GM19025 (cell line): ENCODE data around the gene CBR1.

ENCODE experiments used
- ATAC-seq: cut with Tn5 transposase; IDR thresholded peaks from one replicate; pipeline ENCODE4 v1.9.1; 2021; ENCODE audit warnings: mild to moderate bottlenecking, low read depth, moderate library complexity; ENCODE audit not compliant: unreplicated experiment

CBR1 gene

DNA sequence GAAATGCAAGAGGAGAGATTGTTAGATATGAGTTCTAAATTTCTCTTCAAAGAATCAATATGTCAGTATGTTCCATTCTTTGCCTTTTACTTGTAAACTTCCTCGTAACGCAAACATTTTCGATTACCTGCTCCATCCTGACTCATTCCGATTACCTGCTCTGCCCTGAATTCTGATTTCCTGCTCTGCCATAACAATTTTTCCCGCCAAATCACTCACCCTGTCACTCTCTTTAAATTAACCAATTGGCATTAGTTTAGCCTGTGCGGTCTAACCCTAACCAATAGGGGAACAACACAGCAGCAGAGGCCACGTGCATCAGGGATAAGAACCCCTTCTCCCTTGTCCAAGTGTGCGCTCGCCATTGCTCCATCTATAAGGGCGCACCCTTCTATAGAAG lies 40.0 kb downstream of the CBR1 start:
- no peak for ATAC-seq

DNA sequence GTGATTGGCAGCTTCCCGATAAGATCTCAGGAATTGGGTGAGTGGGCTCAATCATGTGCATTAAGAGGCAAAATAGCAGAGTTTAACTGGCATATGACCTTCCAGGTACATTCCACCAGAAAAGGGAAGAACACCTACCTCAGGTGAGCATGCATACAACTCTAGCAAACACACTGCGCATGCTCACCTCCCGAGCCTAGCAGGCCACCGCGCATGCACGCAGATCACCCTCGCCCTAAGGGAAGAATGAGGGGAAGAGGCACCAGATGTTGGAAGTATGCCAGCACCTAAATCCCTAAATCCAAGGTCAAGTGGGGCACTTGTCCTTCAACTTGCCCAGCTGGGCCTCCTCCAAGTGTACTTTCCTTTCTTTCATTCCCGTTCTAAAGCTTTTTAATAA lies 41.4 kb downstream of the CBR1 start:
- ATAC-seq = no peak

DNA sequence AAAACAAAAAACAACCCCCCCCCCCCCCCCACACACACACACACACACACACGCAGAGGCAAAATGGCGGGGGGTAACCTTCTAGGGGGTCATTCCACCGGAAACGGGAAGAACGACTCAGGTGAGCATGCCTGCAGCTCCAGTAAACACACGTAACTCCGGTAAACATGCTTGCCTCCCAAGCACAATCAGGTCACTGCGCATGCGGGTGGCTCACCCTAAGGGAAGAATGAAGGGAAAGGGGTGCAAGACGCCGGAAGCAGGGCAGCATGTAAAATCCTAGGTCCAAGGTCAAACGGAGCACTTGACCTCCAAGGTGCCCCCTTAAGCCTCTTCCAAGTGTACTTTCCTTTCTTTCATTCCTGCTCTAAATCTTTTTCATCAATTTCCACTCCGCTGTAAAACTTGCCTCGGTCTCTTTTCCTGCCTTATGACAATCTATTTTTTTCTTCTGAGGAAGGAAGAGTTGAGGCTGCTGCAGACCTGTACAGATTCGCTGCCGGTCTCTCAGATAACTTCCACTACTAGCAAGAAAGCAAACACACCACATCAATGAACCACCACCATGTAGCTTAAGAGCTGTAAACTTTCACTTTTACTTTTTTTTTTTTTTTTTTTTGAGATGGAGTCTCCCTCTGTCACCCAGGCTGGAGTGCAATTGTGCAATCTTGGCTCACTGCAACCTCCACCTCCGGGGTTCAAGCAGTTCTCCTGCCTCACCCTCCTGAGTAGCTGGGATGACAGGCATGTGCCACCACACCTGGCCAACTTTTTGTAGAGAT lies 44.0 kb downstream of the CBR1 start:
- ATAC-seq = no peak

DNA sequence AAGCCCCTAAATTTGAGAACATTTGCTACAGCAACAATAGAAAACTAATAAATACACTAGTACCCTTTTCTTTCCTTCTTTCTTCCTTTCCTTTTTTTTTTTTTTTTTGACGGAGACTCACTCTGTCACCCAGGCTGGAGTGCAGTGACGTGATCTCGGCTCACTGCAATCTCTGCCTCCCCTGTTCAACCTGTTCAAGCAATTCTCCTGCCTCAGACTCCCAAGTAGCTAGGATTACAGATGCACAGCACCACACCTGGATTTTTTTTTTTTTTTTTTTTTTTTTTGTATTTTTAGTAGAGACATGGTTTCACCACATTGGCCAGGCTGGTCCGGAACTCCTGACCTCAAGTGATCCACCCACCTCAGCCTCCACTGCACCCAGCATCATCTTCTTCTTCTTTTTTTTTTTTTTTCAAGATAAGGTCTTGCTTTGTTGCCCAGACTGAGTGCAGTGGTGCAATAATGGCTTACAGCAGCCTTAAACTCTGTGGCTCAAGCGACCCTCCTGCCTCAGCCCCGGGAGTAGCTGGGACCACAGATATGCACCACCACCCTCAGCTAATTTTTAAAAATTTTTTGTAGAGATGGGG lies 45.4 kb downstream of the CBR1 start:
- no peak for ATAC-seq

DNA sequence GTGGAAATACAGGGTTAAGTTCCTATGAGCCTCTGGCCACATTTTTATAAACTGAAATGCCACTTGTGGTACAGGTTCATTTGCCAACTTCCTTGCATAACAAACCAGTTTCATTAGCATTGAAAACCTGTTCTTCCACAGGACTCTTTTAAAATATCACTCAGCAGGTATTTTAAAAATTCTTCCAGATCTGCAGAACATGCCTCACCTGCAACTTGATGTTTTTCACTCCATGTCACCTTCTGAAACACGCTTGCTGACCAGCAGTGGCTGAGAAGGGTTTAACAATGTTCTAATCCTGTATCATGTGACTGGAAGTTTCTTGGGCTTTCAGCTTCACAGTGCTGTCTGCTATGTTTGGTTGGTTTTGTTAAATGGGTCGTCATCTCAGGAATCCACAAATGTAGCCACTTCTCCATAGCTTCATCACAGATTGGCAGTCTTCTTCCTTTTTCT lies 47.5 kb downstream of the CBR1 start:
- ATAC-seq = no peak

DNA sequence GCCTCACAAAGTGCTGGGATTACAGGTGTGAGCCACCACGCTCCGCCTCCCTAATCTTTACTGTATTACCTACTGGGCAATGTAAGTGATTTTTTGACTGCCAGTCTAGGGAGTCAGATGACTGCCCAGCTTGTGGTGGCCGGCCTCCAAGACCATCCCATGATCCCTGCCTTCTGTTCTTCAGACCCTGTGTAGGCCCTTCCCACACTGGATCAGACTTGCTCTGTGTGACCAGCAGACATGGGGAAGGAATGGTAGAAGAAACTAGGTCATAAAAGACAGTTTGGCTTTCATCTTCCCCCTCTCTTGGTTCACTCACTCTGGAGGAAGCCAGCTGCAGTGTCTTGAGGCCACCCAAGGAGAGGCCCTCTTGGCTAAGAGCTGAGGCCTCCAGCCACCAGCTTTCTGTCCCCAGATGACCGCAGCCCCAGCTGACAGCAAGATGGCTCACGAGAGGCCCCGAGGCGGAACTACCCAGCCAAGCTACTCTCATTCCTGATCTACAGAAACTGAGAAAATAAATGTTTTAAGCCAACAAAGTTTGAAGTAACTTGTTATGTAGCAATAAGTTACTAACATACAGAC lies 50.6 kb downstream of the CBR1 start:
- ATAC-seq = no peak
